GM23248 (cell line): ENCODE measurements around the gene PAPPA2. TPM values are rescaled to one million over a fixed set of nuclear protein-coding genes. Genes with fewer than 3 reads are reported as not detected.

Experiments used
- DNase-seq: peaks from one replicate; pipeline ENCODE4 v3.0.0-alpha.2; 2015
- H2AFZ ChIP-seq: fragments of 200-600 bp; sonication (generic); 2 replicates; pipeline ENCODE4 v1.6.1; 2016; ENCODE audit warnings: antibody characterized with exemption
- H3F3A ChIP-seq: fragments of 200-600 bp; sonication (generic); 2 replicates; pipeline ENCODE4 v1.6.1; 2016; ENCODE audit warnings: mild to moderate bottlenecking, antibody characterized with exemption, mixed run types; ENCODE audit not compliant: insufficient read depth
- H3K27ac ChIP-seq: fragments of 200-600 bp; sonication (generic); 2 replicates; pipeline ENCODE4 v1.5.1; 2016; ENCODE audit warnings: mild to moderate bottlenecking
- H3K27me3 ChIP-seq: fragments of 200-600 bp; sonication (generic); replicated peaks from 2 replicates; pipeline ENCODE4 v1.6.1; 2016; ENCODE audit warnings: mild to moderate bottlenecking; ENCODE audit not compliant: insufficient read depth
- H3K36me3 ChIP-seq: fragments of 200-600 bp; sonication (generic); 2 replicates; pipeline ENCODE4 v1.6.1; 2016; ENCODE audit warnings: low read depth, mild to moderate bottlenecking
- H3K4me1 ChIP-seq: fragments of 200-600 bp; sonication (generic); 2 replicates; pipeline ENCODE4 v1.6.1; 2016; ENCODE audit warnings: mild to moderate bottlenecking; ENCODE audit not compliant: insufficient read depth
- H3K4me2 ChIP-seq: fragments of 200-600 bp; sonication (generic); one replicate; pipeline ENCODE4 v1.6.1; 2016; ENCODE audit warnings: mild to moderate bottlenecking; ENCODE audit not compliant: unreplicated experiment
- H3K4me3 ChIP-seq: fragments of 200-600 bp; sonication (generic); 2 replicates; pipeline ENCODE4 v1.5.1; 2016; ENCODE audit warnings: mild to moderate bottlenecking
- H3K79me2 ChIP-seq: fragments of 200-600 bp; sonication (generic); 2 replicates; pipeline ENCODE4 v1.6.1; 2016; ENCODE audit warnings: mild to moderate bottlenecking; ENCODE audit not compliant: insufficient read depth
- H3K9ac ChIP-seq: fragments of 200-600 bp; sonication (generic); 2 replicates; pipeline ENCODE4 v1.6.1; 2016; ENCODE audit warnings: mild to moderate bottlenecking
- H3K9me2 ChIP-seq: fragments of 200-600 bp; sonication (generic); 2 replicates; pipeline ENCODE4 v1.6.1; 2016; ENCODE audit warnings: mixed run types, mild to moderate bottlenecking, moderate library complexity; ENCODE audit not compliant: insufficient read depth
- H3K9me3 ChIP-seq: fragments of 200-600 bp; sonication (generic); one replicate; pipeline ENCODE4 v1.6.1; 2017; ENCODE audit warnings: low read depth
- H4K20me1 ChIP-seq: fragments of 200-600 bp; sonication (generic); 2 replicates; pipeline ENCODE4 v1.6.0; 2016; ENCODE audit not compliant: insufficient read depth
- EZH2 ChIP-seq: fragments of 200-600 bp; sonication (generic); IDR thresholded peaks from 2 replicates; pipeline ENCODE4 v1.6.1; 2018; ENCODE audit warnings: antibody characterized with exemption, mild to moderate bottlenecking; ENCODE audit not compliant: insufficient read depth, poor library complexity, severe bottlenecking
- EZH2phosphoT487 ChIP-seq: fragments of 200-600 bp; sonication (generic); IDR thresholded peaks from 2 replicates; pipeline ENCODE4 v1.6.1; 2018; ENCODE audit warnings: antibody characterized with exemption, moderate library complexity, mild to moderate bottlenecking, low read depth; ENCODE audit not compliant: insufficient read depth
- WGBS, 2 experiments: methylation state at CpG; one replicate each; pipeline ENCODE4 v1.1.6; 2015 to 2017; ENCODE audit warnings: low lambda C conversion rate in 2 of 2, low coverage in 1 of 2; ENCODE audit errors: missing lambda C conversion rate in 2 of 2; 5-methylcytosine and 5-hydroxymethylcytosine counted together
- in situ Hi-C: fragments of 300-500 bp; cut with MboI; formaldehyde crosslinking; loops from 2 replicates; pipeline ENCODE4 v1.15.0; 2020
- polyA plus RNA-seq: library from polyadenylated mRNA; unstranded; fragments of >200 nt; fragmentation: Nextera tagmentation; extraction: Ambion mirVana; gene quantifications from 2 replicates; pipeline ENCODE4 v1.2.1, GENCODE V29; 2016
- total RNA-seq: library from RNA; depleted of rRNA; stranded (reverse); fragments of >200 nt; shearing (Covaris generic); gene quantifications from 2 replicates; pipeline ENCODE4 v1.2.3, GENCODE V29; 2014

The PAPPA2 gene
- total and polyA plus RNA-seq, 2 experiments from 2014 or later, result 3.9 to 8.1 TPM

GRCh38 chr1:176552999-176553398 is 90.0 kb downstream of the PAPPA2 start:
- no peaks in the 10 kb centered on the region for H3F3A ChIP-seq
- H3K9me2 ChIP-seq, result no peaks in the 10 kb centered on the region
- H3K27ac ChIP-seq, result no peak overlapping the region
- H3K4me3 ChIP-seq, result no peak overlapping the region
- H3K36me3 ChIP-seq, result no peaks in the 10 kb centered on the region
- no peaks in the 10 kb centered on the region for H3K4me1 ChIP-seq
- H3K4me2 ChIP-seq, result no peak overlapping the region
- 29 to 30% methylated on average over 5 to 7 of the region's 7 CpGs for WGBS, 2 experiments
- H3K9ac ChIP-seq, result no peak overlapping the region
- H3K9me3 ChIP-seq, result no peaks in the 10 kb centered on the region
- peaks cover 47% of the 10 kb centered on the region for H3K27me3 ChIP-seq
- no peaks in the 10 kb centered on the region for H3K79me2 ChIP-seq
- DNase-seq, result no peak
- H4K20me1 ChIP-seq, result no peaks in the 10 kb centered on the region
- TF ChIP-seq EZH2 (no peak), EZH2phosphoT487 (no peak)
- in situ Hi-C loops, result loop anchor here (10.0 kb wide), 2 partner anchors 142 to 292 kb away; no protein-coding TSS in a partner anchor
- no peak overlapping the region for H2AFZ ChIP-seq

DNA sequence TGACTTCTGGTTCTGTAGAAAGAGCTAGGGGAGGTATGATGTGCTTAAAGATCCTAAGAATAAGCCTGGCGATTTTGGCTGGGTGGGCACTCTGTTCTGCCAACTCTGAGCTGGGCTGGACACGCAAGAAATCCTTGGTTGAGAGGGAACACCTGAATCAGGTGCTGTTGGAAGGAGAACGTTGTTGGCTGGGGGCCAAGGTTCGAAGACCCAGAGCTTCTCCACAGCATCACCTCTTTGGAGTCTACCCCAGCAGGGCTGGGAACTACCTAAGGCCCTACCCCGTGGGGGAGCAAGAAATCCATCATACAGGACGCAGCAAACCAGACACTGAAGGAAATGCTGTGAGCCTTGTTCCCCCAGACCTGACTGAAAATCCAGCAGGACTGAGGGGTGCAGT is 93.3 kb downstream of the PAPPA2 start:
- Histone ChIP-seq H3K4me1 (peaks cover 14% of the 10 kb centered on the region), H3K36me3 (no peaks in the 10 kb centered on the region), H3K4me3 (no peak overlapping the region), H3K27me3 (peaks cover 35% of the 10 kb centered on the region), H3K79me2 (no peaks in the 10 kb centered on the region), H2AFZ (no peak overlapping the region), H3K9me3 (no peaks in the 10 kb centered on the region), H3K9ac (no peak overlapping the region), H3K27ac (no peak overlapping the region), H3K9me2 (no peaks in the 10 kb centered on the region), H3K4me2 (no peak overlapping the region), H3F3A (0 out of 2 replicates have a peak, but pooled peaks cover 14% of the 10 kb centered on the region), H4K20me1 (no peaks in the 10 kb centered on the region)
- TF ChIP-seq EZH2phosphoT487, result no peak
- TF ChIP-seq EZH2, result no peak
- WGBS, 2 experiments, result 41 to 48% methylated on average over 6 of the region's 6 CpGs
- in situ Hi-C loops, result loop anchor here (10.0 kb wide), 2 partner anchors 139 to 289 kb away; no protein-coding TSS in a partner anchor
- DNase-seq, result no peak

- Histone ChIP-seq H3K36me3 (no peaks in the 10 kb centered on the region), H3K27ac (no peak overlapping the region), H3F3A (0 out of 2 replicates have a peak, but pooled peaks cover 17% of the 10 kb centered on the region), H3K4me1 (peaks cover 15% of the 10 kb centered on the region), H2AFZ (no peak overlapping the region), H3K79me2 (no peaks in the 10 kb centered on the region), H3K9me3 (no peaks in the 10 kb centered on the region), H3K9me2 (no peaks in the 10 kb centered on the region), H3K4me3 (no peak overlapping the region), H4K20me1 (no peaks in the 10 kb centered on the region), H3K9ac (no peak overlapping the region), H3K27me3 (peaks cover 23% of the 10 kb centered on the region), H3K4me2 (no peak overlapping the region)
- TF ChIP-seq EZH2 (no peak), EZH2phosphoT487 (no peak)
- WGBS, 2 experiments, result 66 to 81% methylated on average over 2 of the region's 2 CpGs
- DNase-seq, result no peak
- in situ Hi-C loops, result loop anchor here (10.0 kb wide), 2 partner anchors 137 to 287 kb away; no protein-coding TSS in a partner anchor
Measured at GRCh38 chr1:176557543-176558258, 94.7 kb downstream of the PAPPA2 start.

GRCh38 chr1:176558561-176558960 is 95.6 kb downstream of the PAPPA2 start:
- peaks cover 22% of the 10 kb centered on the region for H3K27me3 ChIP-seq
- TF ChIP-seq EZH2phosphoT487 (no peak), EZH2 (no peak)
- in situ Hi-C loops, result loop anchor here (10.0 kb wide), 2 partner anchors 136 to 286 kb away; no protein-coding TSS in a partner anchor

More at GRCh38 chr1:176558561-176558960, 95.6 kb downstream of the PAPPA2 start:
- Histone ChIP-seq H3K4me3 (no peak overlapping the region), H3K9me3 (no peaks in the 10 kb centered on the region), H3K36me3 (no peaks in the 10 kb centered on the region), H3K9me2 (no peaks in the 10 kb centered on the region), H3K27ac (no peak overlapping the region), H3K4me2 (no peak overlapping the region), H4K20me1 (no peaks in the 10 kb centered on the region), H3K4me1 (peaks cover 15% of the 10 kb centered on the region), H3K79me2 (no peaks in the 10 kb centered on the region), H3F3A (0 out of 2 replicates have a peak, but pooled peaks cover 17% of the 10 kb centered on the region), H3K9ac (no peak overlapping the region), H2AFZ (no peak overlapping the region)
- DNase-seq, result no peak
- WGBS, 2 experiments, result 25 to 30% methylated on average over 2 of the region's 2 CpGs
